ENCODE results near the gene PAOX.

Gene PAOX

DNA sequence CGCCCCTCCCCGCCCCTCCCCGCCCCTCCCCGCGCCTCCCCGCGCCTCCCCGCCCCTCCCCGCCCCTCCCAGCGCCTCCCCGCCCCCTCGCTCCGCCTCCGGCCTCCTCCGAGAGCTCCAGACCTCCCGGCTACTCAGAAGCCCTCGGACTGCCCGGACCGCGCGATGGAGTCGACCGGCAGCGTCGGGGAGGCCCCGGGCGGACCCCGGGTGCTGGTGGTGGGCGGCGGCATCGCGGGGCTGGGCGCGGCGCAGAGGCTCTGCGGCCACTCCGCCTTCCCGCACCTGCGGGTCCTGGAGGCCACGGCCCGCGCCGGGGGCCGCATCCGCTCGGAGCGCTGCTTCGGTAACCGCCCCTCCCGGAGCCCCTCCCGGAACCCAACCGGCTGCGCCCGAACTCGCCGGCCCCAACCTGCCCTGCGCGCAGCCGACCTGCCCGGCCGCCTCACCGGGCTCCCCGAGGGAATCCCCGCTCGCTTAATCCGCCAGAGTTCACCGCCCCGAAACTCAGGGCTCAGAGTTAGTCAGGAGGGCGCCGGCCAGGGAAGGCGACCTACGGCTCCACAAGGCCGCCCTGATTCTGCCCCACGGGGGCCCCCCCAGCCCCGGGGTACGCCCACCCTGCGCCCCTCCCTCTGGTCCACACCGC lies at the start of gene PAOX:
TSS of gene PAOX (plus strand) at position 111 of the 649 bp plus-strand sequence. CDS start at position 166, 55 bp downstream.
- peak; percentile 36 for DNase-seq

DNA sequence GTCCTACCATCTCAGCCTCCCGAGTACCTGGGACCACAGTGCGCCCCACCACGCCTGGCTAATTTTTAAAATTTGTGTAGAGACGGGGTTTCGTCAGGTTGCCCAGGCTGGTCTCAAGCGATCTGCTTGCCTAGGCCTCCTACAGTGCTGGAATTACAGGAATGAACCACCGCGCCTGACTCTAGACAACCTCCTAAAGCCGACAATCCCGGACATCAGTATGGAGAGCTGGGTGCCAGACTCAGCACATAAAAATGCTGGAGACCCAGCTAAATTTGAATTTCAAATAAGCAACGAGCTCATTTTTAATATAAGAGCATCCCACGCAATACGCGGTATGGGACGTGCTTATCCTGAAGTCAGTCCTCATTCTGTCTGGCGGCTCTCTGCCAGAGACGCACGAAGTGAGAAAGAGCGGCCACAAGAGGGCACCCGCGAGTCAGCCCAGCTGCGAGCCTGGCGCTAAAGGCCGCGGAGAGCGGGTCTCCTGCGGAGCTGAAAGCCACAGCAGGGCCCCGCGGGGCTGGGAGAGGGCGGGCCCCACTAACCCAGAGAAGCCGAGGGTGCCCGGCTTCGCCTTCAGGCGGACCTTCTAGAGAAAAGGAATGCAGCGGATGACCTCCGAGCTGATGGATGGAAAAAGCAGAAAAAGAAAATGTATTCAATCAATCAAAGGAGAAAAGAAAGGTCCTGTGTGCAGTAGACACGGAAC lies 49.4 kb upstream of the PAOX start:
- peak; percentile 94 for DNase-seq

DNA sequence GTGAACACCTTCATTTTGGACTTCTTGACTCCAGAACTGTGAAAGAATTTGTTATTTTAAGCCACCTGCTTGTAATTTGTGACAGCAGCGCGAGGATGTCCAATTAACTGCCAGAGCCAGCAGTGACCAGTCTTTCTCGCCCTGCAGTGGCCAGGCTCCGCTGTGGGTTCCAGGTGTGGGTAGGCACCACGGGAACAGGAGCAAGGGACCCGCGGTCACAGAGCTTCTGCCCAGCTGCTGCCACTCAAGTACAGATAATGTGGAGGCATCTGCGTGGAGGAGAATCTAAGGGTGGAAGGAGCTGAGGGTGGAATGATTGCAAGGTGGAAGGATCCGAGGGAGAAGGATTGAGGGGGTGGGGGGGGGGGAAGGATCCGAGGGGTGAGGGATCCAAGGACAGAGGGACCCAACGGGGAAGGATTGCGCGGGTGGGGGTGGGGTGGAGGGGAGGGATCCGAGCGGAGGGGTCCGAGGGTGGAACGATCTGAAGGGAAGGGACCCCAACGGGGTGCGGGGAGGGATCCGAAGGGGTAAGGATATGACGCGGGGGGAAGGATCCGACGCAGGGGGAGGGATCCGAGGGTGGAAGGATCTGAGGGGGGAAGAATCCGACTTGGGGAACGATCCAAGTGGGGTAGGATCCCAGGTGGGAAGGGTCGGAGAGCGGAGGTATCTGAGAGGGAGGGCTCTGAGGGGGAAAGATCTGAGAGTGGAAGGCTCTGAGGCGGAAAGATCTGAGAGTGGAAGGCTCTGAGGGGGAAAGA lies 45.9 kb upstream of the PAOX start:
- DNase-seq: no peak

DNA sequence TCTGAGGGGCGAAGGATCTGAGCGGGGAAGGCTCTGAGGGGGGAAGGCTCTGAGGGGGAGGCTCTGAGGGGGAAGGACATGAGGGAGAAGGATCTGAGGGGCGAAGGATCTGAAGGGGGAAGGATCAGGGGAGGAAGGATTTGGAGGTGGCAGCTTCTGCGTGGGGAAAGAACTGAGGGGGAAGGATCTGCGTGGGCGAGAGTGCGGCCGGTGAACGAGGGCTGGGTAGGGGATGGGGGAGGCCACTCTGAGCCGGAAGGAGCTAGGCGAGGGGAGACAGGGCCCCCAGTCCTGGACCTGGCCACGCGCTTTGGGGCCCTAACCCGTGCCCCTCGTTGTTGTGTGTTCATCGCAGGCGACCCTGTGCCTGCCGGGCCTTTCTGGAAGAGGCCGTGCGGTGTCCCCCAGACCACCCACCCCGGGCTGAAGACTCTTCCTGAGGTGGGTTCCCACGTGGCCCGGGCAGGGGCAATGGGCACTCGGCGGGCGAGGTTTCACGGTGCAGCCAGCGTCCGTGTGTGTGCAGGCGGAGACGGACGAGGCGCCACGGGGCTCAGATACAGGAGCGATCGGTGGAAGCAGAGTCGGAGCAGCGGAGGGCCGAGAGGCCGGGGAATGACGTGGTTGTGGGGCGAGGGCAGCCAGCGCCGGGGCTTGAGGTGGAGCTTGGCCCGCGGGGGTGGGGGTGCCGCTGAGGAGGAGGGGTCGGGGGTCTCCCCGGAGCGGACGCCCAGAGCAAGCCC lies 44.4 kb upstream of the PAOX start:
- DNase-seq: no peak

DNA sequence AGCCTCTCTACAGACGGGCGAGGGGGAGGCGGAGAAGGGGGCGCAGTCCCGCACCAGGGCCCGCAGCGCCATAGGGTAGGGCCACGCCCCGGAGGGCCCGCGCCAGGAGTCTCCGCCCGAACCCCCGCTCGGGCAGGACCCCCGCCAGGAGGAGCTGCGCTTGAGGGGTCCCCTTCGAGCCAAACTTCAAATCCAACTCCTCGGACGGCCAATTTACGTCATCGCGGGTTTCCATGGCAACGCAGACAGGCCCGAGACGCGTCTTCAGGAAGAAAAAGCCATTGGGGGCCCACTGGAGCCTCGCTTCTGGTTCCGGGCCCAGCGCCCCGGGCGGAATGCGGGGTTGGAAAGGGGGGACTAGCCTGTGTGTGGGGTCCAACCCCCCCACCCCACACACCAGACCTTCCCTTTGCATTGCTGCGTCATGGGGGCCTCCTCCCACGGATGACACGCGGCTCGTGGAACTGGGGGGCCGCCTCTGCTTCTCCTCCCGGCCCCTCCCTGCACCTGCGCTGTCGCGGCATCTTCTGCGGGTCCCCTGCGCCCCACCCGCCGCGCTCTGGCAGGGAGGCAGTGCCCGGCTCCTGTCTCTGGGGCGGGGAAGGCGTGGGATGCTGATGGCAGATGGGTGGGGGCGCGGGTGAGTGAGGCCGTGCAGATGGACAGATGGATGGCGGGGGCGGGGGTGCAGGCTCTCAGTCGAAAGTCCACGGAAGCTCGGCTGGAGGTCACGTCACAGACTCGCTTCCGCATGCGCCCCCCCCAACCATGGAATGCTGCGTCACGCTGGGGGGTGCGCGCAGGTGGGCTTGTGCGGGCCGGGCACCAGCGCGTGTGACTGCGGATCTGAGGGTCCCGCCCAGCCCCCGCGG lies 43.6 kb upstream of the PAOX start:
- DNase-seq: no peak

DNA sequence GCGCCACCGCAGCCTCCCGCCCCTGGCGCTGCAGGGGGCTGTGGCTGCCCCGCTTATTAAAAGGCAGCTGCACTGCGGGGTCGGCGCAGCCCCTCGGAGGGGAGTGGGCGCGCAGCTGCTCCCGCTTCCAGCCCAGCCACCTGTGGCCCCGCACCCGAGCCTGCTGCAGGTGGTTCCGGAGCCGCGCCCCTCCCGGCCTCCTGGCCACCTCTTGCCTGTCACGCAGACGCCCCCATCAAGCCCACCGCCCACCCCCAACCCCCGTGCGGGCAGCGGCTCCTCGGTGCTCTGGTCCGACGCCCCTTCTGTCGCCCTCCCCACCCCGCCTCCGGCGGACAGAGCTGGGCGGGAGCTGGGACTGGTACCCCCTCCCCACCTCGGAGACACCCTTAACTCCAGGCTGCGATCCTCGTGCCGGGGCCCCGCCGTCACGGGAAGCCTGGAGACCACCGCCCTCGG lies 42.9 kb upstream of the PAOX start:
- DNase-seq: no peak

DNA sequence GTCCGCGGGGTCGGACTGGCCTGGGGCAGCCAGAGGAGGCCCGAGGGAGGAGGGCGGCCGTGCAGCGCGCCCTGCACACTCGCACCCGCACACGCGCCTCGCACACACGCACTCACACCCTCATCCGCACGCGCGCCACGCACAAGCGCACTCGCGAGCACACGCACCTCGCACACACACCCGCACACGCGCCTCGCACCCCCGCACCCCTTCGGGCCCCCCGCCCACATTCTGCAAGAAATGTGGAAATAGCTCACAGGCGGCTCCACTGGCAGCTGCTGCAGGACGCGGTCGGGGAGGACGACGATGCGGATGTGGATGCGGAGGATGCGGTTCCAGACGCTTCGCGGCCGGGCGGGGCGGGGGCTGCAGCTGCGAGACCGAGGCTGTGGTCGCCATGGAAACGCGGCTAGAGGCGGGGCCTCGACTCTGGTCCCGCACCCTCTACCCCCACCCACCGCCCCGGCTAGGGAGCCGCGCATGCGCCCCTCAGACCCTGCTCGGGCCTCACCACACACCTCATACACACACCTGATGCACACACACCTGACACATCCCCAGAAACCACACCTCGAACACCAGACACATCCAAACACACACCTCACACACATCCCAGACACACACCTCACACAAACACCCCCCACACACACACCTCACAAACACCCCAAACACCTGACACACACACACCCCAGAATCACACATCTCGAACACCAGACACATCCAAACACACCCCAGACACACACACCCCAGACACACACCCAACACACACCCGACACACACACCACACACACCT lies 42.3 kb upstream of the PAOX start, which contains the start of gene CALY:
TSS of gene CALY (minus strand) at position 320 of the 793 bp plus-strand sequence. CDS start 7,907 bp downstream, outside the sequence.
- peak; percentile 81 for DNase-seq

DNA sequence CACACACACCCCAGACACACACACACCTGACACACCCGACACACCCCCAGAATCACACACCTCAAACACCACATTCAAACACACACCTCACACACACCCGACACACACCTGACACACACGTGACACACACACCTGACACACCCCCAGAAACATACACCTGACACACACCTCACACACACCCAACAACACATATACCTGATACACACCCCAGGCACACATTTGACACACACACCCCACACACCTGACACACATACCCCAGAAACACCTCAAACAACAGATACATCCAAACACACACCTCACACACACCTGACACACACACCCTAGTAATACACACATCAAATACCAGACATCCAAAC lies 41.7 kb upstream of the PAOX start:
- no peak for DNase-seq

DNA sequence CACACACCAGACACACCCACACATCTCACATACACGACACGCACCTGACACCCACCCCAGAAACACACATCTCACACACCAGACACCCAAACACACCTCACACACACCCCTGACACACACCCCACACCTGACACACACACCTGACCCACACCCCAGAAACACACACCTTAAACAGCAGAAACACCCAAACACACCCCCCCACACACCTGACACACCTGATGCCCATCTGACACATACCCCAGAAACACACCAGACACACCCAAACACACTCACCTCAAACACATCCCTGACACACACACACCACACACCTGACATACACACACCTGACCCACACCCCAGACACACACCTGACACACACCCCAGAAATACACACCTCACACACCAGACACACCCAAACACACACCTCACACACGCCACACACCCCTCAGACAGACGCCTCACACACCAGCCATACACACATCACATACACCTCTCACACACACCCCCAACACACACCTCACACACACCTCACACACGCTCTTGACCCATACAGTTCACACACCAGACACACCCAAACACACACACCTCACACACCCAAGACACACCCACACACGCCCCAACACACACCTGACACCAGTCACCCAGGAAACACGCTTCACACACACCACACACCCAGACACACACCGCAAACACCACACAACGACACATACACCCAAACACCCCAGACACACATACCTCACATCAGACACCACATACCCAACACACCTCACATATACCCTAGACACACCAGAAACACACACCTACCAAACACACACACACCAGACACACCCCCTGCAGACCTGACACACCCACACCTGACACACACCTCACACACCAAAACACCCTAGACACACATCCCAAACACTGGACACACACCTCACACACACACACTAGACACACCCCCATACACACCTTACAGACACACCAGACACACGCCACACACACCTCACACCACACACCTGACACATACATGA lies 40.7 kb upstream of the PAOX start:
- DNase-seq: no peak

DNA sequence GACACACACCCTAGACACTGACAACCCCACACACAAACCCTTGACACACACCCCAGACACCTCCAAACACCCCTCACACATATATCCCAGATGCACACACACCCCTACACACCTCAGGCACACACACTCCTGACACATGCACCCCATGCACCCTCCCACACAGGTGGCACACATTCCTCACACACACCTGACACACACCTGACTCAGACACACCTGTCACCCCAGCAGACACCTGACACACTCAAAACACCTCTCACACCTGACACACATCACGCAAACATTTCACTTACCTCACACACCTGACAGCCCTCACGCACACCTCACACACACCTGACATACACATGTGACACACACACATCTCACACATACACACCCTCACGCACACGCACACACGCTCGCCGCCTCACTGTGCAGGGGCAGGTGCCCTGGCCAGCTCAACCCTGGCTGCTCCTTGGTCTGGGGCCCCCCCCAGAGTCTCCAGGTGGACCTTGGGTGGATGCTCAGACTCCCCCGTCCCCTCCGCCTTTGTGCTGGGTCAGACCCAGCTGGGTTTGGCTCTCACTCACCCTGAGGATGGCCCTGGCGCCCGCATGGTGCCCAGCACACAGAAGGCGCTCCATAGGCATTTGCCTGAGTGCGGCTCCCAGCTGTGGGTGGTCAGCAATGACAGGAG lies 39.2 kb upstream of the PAOX start:
- no peak for DNase-seq

DNA sequence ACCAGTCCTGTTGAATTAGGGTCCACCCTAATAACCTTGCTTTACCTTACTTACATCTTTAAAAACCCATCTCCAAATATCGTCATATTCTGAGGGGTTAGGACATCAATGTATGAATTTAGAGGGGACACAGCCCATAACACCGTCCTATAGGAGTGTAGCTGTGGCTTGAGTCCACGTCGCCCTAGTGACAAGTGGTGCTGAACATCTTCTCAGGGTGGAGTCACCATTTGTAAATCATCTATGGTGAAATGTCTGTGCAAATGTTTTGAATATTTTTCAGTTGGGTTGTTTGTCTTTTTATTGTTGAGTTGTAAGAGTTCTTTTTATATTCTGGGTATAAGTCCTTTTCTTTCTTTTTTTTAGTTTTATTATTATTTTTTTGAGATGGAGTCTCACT lies 37.1 kb upstream of the PAOX start:
- DNase-seq: no peak

DNA sequence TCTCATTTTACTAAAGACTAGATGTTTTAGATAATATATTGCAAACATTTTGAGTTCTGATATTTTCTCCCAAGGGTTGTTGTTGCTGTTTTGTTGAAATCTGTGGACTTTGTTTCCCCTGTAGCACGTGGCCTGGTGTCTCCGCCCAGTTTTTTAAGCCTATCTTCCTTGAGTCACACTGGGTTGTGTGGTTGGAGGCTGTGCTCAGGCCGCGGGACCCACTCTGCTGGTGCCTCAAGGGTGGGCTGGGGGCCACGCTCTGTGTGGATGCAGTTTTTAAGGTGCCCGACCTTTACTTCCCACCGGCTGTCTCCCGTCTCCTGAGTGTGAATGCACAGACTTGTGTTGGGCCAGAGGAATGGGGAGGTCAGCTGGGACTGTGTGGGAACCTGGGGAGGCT lies 36.1 kb upstream of the PAOX start:
- no peak for DNase-seq

DNA sequence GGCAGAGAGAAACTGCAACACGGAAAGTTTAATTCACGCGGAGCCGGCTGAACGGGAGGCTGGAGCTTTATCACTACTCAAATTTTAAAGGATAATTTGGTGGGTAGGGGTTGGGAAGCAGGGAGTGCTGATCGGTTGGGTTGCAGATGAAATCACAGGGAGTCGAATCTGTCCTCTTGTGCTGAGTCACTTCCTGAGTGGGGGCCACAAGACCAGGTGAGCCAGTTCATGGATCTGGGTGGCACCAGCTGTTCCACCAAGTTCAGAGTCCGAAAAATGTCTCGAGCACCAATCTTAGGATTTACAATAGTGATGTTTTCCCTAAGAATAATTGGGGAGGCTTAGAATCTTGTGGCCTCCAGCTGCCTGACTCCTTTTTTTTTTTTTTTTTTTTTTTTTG lies 35.5 kb upstream of the PAOX start:
- no peak for DNase-seq

DNA sequence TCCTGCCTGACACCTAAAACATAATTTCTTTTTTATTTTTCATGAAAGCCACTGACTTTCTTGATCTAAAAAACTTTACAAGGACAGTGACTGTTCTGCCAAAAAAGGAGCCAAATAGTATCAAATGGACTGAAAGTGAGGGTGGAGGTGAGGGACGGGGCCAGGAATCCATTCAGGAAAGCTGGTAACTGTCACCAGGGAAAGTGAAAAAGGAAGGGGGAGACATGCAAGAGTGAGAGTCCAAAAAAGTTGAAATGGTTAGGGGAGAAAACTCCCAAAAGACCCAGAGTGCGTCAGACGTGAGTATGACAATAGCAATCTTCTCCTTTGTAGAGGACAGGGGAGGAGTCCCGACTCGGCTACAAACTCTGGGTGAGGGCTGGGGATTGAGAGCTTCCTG lies 34.8 kb upstream of the PAOX start:
- no peak for DNase-seq

DNA sequence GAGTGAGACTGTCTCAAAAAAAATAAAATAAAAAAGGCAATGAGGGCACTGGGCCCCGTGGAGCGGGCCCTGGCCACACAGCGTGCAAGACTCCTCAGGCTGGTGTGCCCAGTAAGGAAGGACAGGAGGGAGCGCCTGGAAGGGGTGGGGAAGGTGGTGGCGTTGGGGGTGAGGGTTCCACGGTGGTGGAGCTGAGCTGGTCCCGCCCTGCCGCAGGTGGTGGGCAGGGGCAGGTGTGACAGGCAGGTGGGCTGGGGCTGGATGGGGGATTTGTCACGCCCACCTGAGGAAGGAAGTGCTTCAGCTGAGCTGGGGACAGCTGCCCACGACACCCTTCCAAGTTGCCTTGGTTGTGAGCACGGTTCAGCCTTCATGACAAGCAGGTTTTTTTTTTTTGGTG lies 32.6 kb upstream of the PAOX start:
- no peak for DNase-seq

DNA sequence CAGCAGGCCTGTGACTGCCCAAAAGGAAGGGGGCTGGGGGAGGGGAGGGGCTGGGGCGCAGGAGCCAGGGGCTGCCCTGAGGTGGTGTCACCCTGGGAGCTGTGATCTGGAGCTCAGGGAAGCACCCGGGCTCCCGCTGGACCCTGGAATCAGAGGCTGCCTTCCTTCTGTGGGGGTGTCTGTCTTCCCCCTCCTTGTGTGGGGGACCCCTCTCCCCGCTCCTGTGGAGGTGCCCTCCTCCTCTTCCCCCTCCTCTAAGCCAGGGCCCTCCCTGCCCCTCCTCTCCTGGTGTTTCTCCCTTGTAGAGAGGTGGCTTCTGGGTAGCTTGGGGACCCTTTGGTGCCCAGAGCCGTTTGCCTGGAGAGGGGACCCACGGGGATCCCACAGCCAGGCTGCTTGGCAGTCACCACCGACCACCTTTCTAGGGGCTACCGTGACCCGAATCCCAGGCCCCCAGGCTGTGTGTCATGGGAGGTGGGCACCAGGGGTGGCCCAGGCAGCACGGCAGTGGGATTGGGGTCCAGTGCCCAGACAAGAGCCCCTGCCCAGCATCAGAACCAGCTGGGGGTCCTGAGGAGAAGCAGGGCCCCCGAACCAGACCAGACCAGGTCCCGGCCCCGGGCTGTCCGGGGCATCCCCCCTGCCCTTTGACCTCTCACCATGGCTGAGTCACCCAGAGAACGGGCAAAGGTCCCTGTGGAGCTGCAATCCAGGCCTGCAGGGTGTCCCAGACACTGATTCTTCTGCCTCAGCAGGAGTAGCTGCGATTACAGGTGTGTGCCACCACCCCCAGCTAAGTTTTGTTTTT lies 31.1 kb upstream of the PAOX start:
- DNase-seq: no peak

DNA sequence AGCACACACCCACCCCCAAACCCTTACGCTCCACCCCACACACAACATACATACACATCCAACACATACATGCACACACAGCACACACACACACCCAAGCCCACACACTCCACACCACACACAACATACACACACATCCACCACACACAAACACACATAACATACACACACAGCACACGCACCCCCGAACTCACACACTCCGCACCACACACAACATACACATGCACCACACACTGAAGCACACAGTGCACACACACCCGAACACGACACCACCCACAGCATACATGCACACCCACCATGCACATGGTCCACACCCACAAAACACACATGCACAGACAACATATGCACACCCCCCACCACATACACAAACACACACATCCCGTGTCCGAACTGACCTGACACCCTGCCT lies 29.9 kb upstream of the PAOX start:
- no peak for DNase-seq

DNA sequence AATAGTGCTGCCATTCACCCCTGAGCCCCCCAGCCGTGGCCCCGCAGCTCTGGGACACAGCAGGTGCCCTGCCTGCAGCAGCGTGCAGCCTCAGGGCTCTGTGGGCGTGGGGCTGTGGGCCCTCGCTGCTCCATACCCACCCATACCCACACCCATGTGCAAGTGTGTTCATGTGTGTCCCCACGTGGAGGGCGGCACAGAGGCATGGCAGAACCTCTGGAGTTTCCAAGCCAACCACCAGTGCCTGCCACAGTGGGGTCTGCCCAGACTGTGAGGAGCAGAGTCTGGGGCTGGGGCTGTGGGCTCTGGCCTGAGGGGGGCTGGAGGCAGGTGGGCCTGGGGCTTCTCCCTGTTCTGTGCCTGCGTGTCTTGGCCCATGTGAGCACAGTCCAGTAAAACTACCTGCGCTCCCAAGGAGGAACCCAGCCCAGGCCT lies 29.5 kb upstream of the PAOX start:
- DNase-seq: no peak

Measured in NCI-H1436 (cell line).